HG03442 (cell line): ENCODE data around the gene ATG4C.
"Not testable (repeated sequence)": the region's sequence is repeated elsewhere in the genome, so short reads cannot be mapped to it uniquely, and the experiment has no call there.

ENCODE experiments used
- ATAC-seq: cut with Tn5 transposase; IDR thresholded peaks from one replicate; pipeline ENCODE4 v1.9.1; 2021; ENCODE audit warnings: mild to moderate bottlenecking, moderate library complexity; ENCODE audit not compliant: unreplicated experiment

Gene ATG4C

DNA sequence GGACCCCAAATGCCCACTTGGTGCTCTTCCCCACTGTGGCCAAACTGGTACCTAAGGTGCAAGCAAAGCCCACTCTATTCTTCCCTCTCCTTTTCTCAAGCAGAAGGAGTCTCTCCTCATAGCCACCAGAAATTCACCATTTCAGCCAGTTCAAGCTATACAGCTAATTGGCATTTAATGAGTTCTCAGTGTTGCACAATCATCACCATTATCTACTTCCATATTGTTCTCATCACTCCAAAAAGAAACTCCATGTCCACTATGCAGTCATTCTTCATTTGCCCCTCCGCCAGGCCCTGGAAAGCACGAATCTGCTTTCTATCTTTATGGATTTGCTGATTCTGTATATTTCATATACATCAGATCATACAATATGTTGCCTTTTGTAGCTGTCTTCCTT, 9.9 kb upstream of the ATG4C start:
- no peak for ATAC-seq

GRCh38 chr1:62774971-62775595, 8.8 kb upstream of the ATG4C start:
- ATAC-seq = no peak

DNA sequence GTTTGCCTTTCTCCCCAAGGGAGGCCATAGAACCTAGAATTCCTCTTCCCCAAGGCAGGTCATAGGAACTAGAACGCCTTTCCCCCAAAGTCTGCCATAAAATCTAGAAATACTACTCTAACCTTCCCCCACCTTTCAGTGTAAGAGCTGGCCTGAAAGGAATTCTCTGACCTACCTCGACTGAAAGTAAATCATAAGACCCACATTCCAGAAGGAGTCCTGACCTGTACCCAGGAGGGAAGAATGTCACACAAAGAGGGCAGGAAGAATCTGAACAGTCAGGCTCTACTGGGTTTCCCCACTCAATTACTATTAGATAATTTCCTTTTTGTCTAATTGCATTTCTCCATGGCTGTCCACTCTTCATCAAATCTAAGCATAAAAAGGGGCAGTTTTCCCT, 5.7 kb upstream of the ATG4C start:
- ATAC-seq = no peak

DNA sequence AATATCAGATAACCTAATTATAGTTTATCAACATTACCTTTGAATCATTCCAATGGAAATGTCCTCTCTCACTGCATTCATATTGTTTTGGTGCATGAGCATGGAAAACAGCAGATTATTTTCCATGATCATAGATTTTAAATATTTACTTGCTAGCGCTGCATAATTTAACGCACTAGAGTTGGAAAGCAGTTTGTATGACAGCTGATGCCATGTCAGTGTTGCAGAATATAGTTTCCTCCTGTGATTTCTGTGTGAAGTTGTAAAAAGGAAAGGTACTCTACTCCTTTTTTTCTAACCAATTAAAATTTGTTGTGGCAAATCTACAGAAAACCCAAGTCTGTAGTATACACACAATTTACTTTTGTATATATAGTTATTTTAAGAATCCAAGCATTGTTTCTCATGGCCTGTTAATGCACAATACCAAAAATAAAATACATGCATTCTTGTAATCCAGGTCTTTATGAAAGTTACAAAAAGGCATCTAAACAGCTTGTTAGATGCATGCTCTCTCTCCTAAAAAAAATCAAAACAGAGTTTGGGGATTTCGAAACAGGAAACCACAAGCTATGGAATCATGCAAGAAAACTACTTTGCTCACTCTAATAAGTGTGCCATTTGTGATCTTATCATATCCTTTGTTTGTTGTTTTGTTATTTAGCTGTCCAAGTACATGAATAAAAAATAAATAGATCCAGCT, 1.9 kb upstream of the ATG4C start:
- no peak for ATAC-seq

GRCh38 chr1:62782544-62783212, 1.3 kb upstream of the ATG4C start:
- not testable (repeated sequence) for ATAC-seq

GRCh38 chr1:62784509-62785365, 805 bp downstream of the ATG4C start:
- ATAC-seq = peak; percentile 7

DNA sequence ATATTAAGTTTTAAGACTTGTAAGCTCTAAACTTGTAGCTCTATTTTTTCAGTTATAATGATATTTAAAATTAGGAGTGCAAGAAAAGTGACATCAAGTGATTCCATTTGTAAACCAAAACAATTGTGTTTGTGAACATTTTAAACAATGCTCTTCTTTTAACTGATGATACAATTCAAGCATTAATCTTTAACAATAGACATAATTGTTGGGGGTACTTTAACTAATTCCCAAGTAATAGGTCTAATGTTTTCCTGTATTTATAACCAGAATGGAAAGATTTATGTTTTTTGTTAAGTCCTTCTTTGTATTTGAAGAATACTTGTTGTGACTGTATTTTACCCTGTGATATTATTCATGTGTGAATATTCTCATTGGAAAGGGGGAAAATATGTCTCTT, 6.8 kb downstream of the ATG4C start:
- no peak for ATAC-seq

- no peak for ATAC-seq
Observed at GRCh38 chr1:62794053-62794452, 10.1 kb downstream of the ATG4C start.

DNA sequence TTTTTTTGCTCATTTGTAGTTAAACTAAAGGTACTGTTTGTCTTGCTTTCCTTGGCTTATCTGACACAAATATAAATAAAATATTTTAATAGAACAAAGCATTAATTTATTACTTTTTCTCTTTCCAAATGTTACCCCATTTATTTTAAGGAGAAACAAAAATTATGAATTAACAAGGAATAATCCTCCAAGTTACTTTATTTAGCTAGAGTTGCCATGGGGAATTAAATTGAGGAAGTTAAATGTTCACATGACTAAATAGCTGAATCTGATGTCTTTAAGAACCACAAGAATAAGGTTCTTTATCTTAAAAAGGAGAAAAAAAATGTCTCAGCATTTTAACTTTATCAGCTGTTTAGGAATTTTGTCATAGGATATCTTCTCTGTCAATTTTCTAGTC, 12.3 kb downstream of the ATG4C start:
- ATAC-seq = no peak

GRCh38 chr1:62799688-62800087, 15.8 kb downstream of the ATG4C start:
- ATAC-seq = no peak

DNA sequence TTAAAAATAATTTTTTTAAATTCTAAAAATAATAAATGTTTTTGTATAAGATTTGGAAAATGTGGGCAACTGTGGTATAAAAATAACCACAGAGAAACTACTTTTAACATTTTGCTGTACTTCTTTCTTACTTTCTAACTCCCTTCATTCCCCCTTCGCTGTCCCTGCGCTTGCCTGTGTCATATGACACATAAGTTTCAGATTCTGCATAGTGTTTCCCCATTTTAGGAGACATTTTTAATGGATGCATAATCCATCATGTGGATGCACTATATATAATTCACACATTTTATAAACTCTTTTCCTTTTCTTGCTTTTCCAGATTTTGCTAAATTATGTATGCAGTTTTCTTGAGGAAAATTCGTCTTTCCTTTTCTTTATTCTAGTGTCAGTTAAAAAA, 16.3 kb downstream of the ATG4C start:
- peak; percentile 35 for ATAC-seq

DNA sequence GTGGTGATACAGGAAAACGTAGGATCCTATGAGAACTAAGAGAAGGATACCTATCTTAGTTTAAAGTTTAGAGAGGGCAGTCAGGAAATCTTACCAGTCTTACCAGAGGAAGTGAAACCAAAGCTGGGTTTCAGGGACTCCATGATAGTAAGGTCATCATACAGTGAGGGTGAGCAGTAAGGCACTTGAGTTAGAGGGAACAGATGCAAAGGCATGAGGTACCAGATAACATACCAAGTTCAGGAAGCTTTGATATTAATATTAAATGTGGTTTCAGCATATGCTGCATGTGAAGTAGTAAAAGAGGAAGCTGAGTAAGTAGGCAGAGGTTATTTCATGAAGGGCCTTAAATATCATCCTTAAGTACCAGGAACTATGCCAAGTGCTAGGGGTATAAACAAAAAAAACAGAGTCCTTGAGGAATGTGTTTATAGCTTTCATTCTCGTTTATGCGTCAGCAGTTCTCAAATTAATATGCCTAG, 16.9 kb downstream of the ATG4C start:
- peak; percentile 99 for ATAC-seq

DNA sequence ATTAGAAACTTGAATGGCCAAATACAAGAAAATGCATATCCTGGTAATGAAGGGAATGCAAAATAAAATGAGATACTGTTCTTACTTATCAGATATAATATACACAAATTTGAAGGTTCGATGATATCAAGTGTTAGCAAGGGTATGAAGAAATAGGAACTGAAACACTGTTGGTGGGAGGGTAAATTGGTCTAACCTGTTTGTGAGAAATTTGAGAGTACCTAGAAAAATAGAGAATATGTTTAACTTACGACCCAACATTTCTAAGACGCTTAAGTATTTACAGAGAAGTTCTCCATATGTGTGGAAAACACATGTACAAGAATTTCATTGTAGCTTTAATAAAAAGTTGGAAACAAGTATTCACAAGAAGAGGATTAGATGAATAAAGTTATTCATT, 25.9 kb downstream of the ATG4C start:
- no peak for ATAC-seq

GRCh38 chr1:62810420-62811274, 26.7 kb downstream of the ATG4C start:
- ATAC-seq = peak; percentile 97

DNA sequence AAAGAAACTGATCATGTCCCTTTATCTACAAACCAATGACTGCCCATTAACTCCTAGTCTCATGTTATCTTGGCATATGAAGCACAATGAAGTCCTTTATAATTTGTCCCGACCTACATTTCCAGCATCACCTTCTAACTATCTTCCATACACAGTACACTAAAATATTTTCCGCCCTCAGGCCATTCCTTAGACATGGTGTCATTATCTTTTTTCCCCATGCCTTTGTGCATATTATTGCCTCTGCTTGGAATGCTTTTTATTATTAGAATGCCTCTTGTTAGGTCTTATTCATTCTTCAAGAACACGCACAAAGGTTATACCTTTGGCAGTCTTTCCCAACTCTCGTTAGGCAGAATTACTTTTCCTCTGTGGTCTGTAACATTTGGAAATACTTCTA, 39.6 kb downstream of the ATG4C start:
- no peak for ATAC-seq

DNA sequence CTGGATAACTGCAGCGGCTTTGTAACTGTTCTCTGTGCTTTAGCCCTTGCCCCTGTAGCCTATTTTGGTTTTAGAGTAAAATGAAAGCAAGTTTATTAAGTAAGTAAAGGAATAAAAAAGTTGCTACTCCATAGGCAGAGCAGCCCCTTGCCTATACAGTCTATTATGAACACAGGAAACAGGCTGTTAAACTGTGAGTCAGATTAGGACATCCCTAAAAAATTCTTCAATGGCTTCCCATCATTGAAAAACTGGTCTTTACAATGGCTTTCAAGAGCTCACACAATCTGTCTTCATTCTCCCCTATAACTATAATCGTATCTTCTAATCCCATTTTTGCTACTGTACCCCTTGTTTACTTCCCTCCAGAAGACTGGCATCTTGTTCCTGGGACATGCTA, 43.0 kb downstream of the ATG4C start:
- ATAC-seq = no peak

GRCh38 chr1:62827786-62828185, 43.9 kb downstream of the ATG4C start:
- ATAC-seq = not testable (repeated sequence)

- no peak for ATAC-seq
Observed at GRCh38 chr1:62832276-62832675, 48.3 kb downstream of the ATG4C start.

DNA sequence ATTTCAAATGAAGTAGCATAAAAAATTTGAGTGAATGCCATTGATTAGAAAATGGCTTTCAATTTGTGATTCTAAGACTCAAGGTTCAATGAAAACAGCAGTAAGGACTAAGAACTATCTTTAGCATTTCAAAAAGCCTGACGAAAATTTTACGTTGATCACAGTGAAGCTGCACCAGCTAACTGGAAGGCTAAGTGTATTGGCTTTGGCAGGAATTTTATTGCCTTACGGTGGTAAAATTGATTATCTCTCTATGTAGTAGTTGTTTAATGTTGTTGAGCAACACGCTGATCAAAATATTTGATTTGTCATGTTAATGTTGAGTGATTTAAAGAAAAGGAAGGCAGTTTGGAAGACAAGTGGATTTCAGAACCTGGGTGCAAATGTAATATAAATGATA, 49.6 kb downstream of the ATG4C start:
- no peak for ATAC-seq

GRCh38 chr1:62834400-62834961, 50.5 kb downstream of the ATG4C start:
- ATAC-seq = no peak
